GM12801 (cell line): ENCODE data around the gene PER2.

ENCODE experiments used
- TF ChIP-seq, protein P1 (sequence below): IDR thresholded peaks from one replicate; pipeline ENCODE4 v1.5.1; 2011; ENCODE audit warnings: control low read depth; ENCODE audit not compliant: insufficient read length; ENCODE audit errors: extremely low read depth

PER2 gene

GRCh38 chr2:238287737-238288649 is at the start of gene PER2:
TSS of gene PER2 (minus strand) at chr2:238288610. CDS start at chr2:238277936, 10,674 bp downstream.
- TF ChIP-seq, protein P1, sequence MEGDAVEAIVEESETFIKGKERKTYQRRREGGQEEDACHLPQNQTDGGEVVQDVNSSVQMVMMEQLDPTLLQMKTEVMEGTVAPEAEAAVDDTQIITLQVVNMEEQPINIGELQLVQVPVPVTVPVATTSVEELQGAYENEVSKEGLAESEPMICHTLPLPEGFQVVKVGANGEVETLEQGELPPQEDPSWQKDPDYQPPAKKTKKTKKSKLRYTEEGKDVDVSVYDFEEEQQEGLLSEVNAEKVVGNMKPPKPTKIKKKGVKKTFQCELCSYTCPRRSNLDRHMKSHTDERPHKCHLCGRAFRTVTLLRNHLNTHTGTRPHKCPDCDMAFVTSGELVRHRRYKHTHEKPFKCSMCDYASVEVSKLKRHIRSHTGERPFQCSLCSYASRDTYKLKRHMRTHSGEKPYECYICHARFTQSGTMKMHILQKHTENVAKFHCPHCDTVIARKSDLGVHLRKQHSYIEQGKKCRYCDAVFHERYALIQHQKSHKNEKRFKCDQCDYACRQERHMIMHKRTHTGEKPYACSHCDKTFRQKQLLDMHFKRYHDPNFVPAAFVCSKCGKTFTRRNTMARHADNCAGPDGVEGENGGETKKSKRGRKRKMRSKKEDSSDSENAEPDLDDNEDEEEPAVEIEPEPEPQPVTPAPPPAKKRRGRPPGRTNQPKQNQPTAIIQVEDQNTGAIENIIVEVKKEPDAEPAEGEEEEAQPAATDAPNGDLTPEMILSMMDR, result no peak

GRCh38 chr2:238337846-238338245 is 49.4 kb upstream of the PER2 start:
- TF ChIP-seq, protein P1, result no peak

DNA sequence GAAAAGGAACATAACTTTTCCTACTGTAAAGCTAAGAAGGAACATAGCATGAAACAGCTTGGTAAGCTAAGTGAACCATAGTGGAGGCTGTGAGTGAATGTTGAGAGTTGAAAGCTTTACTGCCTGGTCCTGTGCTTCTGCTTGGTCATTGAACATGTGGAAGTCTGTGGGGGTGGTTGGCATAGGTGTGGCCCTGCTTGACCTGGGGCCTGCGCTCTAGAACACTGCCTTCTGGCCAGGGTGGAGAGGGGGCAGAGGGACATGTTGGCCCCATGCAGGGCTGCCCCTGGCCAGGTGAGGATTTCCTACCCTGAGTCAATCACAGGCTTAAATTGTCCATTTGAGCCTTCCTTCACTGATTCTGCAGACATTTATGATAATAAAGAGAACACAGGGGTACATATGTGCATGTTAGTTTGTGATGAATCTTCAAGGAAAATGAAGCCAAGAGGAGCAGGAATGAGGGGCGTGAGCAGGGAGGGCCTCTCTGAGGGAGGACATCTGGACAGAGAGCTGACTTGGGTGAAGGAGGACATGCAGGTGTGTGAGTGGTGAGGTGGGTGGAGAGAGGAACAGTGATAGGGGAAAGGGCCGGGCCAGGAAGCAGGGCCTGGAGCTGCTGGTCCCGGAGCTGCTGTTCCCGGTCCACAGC is 48.5 kb upstream of the PER2 start:
- TF ChIP-seq, protein P1, result no peak

DNA sequence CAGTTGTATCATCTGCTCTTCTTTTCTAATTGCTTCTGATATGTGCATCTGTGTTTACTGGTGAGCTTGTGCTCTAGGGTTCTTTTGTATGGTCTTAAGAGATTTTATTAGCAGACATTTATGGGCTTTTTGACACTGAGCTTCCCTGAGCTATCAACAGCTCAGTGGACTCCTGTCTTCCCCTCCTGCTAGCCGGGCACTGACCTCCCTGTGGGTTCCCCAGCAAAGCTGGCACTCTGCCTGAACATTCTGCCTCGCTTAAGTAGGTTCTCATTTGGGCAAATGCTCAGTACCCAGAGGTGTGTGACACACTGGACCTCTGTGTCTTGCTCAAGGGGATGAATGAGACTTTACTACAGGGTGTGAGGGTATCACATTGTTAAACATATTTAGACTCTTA is 47.7 kb upstream of the PER2 start:
- TF ChIP-seq, protein P1, result no peak

- TF ChIP-seq, protein P1, result no peak
Observed at GRCh38 chr2:238334885-238335284, 46.5 kb upstream of the PER2 start.

DNA sequence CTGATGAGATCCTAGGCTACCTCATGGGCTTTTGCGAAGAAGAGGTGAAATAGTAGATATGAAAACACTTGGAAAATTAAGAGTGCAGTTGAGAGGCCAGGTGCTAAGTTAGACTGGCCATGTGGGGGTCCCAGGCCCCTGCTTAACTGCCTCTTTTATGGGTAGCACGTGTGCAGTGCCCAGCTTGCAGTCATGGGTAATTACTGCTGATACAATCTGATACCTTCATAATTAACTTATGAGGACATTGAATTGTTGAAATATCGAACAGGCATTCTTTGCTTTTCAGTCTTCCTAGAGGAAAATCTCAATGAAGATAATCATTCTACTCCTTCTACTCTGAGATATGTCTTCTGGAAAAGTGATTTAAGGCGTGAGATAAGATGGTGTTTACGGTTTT is 43.5 kb upstream of the PER2 start:
- TF ChIP-seq, protein P1, result no peak

DNA sequence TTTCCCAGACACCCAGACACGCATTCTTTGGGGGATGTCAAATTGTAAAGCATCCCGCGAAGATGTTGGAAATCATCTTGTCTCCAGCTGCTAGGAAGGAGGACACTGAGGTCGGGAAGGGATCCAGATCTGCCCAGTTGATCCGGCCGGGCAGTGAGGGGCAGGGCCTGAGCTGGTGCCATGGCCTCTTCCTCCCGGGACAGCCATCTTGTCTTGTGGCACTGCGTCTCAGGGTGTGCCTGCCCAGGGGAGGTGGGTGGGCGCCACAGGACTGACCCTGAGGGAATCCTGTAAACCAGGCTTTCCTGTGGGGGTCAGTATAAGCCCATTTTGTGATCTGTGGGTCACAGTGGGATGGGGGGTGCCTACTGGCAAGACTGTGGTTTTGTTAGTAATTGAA is 42.0 kb upstream of the PER2 start:
- TF ChIP-seq, protein P1, result no peak
